Epithelial cell of proximal tubule (primary cell): ENCODE data around the gene HDAC4. TPM values are rescaled to one million over a fixed set of nuclear protein-coding genes. Genes with fewer than 3 reads are reported as not detected.
A peak's percentile ranks its signal among the peaks of the same experiment; 100 is the strongest.

ENCODE experiments used
- DNase-seq: peaks from one replicate; pipeline ENCODE4 v3.0.0-alpha.2; 2011; ENCODE audit warnings: low read depth
- H3K4me3 ChIP-seq: 2 replicates; pipeline ENCODE4 v1.5.1; 2011; ENCODE audit warnings: low read depth, mild to moderate bottlenecking, low read length
- CTCF ChIP-seq: conservative IDR thresholded peaks from 2 replicates; pipeline ENCODE4 v1.5.1; 2012; ENCODE audit warnings: low read depth, mild to moderate bottlenecking, low read length
- total RNA-seq: library from RNA; depleted of rRNA; stranded (reverse); fragments of >200 nt; gene quantifications from 2 replicates; pipeline ENCODE4 v1.2.3, GENCODE V29; 2015

The HDAC4 gene
- total RNA-seq, 1 donor from 2014 or later: 23.2 TPM

- no peak overlapping the region for H3K4me3 ChIP-seq
- DNase-seq: no peak
- no peak for TF ChIP-seq CTCF
These were observed 385.5 kb downstream of the HDAC4 start for GRCh38 chr2:239015218-239015900.

- no peak overlapping the region for H3K4me3 ChIP-seq
- no peak for TF ChIP-seq CTCF
- DNase-seq: no peak
These were observed 386.2 kb downstream of the HDAC4 start for GRCh38 chr2:239014458-239015217.

GRCh38 chr2:239013678-239013976 is 387.2 kb downstream of the HDAC4 start:
- peak; percentile 10 for DNase-seq
- no peak overlapping the region for H3K4me3 ChIP-seq
- TF ChIP-seq CTCF: no peak

- DNase-seq: no peak
- no peak overlapping the region for H3K4me3 ChIP-seq
- TF ChIP-seq CTCF: no peak
These were observed 387.7 kb downstream of the HDAC4 start for GRCh38 chr2:239012936-239013677.

GRCh38 chr2:239012228-239012627 is 388.6 kb downstream of the HDAC4 start:
- no peak for DNase-seq
- TF ChIP-seq CTCF: no peak
- no peak overlapping the region for H3K4me3 ChIP-seq

- TF ChIP-seq CTCF: no peak
- DNase-seq: no peak
- H3K4me3 ChIP-seq: no peak overlapping the region
These were observed 391.2 kb downstream of the HDAC4 start for GRCh38 chr2:239009589-239009961.
